Measurements from ENCODE around the gene ADO.

DNA sequence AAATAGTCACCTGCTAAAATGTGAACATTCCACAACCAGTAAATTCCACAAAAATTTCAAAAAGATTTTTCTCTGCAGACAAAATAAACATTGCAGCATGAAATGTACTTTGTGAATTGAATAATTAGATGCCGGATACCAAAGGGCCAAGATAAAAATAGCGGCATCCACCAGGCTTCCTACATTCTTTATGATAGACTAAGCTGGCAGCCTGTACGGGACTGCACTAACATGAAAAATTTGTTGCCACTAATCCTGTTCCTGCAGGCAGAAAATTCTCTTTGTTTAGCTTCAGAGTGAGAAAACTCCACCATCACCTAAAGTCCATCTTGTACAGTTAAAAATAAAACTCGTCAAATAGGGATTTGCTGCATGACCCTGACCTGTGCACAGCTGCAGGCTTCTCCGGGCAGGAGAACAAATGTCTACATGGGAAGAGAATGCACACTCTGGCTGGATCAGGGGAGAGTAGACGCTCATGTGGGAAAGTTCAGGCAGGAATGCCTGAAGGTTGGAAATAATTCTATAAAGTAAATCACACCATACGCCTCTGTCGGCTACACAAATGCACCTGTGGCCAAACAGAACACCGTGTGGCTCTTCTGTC is 15.6 kb upstream of the ADO start:
- TF ChIP-seq, protein P1, sequence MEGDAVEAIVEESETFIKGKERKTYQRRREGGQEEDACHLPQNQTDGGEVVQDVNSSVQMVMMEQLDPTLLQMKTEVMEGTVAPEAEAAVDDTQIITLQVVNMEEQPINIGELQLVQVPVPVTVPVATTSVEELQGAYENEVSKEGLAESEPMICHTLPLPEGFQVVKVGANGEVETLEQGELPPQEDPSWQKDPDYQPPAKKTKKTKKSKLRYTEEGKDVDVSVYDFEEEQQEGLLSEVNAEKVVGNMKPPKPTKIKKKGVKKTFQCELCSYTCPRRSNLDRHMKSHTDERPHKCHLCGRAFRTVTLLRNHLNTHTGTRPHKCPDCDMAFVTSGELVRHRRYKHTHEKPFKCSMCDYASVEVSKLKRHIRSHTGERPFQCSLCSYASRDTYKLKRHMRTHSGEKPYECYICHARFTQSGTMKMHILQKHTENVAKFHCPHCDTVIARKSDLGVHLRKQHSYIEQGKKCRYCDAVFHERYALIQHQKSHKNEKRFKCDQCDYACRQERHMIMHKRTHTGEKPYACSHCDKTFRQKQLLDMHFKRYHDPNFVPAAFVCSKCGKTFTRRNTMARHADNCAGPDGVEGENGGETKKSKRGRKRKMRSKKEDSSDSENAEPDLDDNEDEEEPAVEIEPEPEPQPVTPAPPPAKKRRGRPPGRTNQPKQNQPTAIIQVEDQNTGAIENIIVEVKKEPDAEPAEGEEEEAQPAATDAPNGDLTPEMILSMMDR (IDR thresholded peaks at IDR 0.05; ENCODE audit: insufficient read depth, low read length, poor library complexity, severe bottlenecking), result no peak
- TF ChIP-seq EZH2phosphoT487 (conservative IDR thresholded peaks at IDR 0.05; ENCODE audit: low read length), result no peak
